ENCODE measurements around the gene WDPCP.
"Not testable (repeated sequence)": the region's sequence is repeated elsewhere in the genome, so short reads cannot be mapped to it uniquely, and the experiment has no call there.

The WDPCP gene

GRCh38 chr2:63078852-63079606 lies 509.2 kb downstream of the WDPCP start:
- no peak for DNase-seq (ENCODE audit: low read depth)
- no peak overlapping the region for H3K4me3 ChIP-seq (ENCODE audit: low read depth, low read length)
- peak; percentile 61 for TF ChIP-seq CTCF (conservative IDR thresholded peaks at IDR 0.05; ENCODE audit: low read depth, low read length)

- DNase-seq (ENCODE audit: low read depth); H3K4me3 ChIP-seq (ENCODE audit: low read depth, low read length): not testable (repeated sequence)
These were observed 513.9 kb downstream of the WDPCP start for GRCh38 chr2:63074399-63074798.

- no peak overlapping the region for H3K4me3 ChIP-seq (ENCODE audit: low read depth, low read length)
- no peak for DNase-seq (ENCODE audit: low read depth)
- no peak for TF ChIP-seq CTCF (conservative IDR thresholded peaks at IDR 0.05; ENCODE audit: low read depth, low read length)
These were observed 514.3 kb downstream of the WDPCP start for GRCh38 chr2:63073994-63074393.

GRCh38 chr2:63071664-63072063 lies 516.6 kb downstream of the WDPCP start:
- no peak for DNase-seq (ENCODE audit: low read depth)
- no peak for TF ChIP-seq CTCF (conservative IDR thresholded peaks at IDR 0.05; ENCODE audit: low read depth, low read length)
- no peak overlapping the region for H3K4me3 ChIP-seq (ENCODE audit: low read depth, low read length)

Measured in choroid plexus epithelial cell (primary cell).